Metanephros (tissue), 2 donors: ENCODE data around the gene RAB11FIP4. TPM values are rescaled to one million over a fixed set of nuclear protein-coding genes. Genes with fewer than 3 reads are reported as not detected.
A peak's percentile ranks its signal among the peaks of the same experiment; 100 is the strongest.

Experiments
- small RNA-seq: library from RNA; depleted of rRNA; stranded (forward); fragments of <200 nt; gene quantifications from one replicate; pipeline ENCODE3, GENCODE V24; 2014; ENCODE audit warnings: low replicate concordance
- total RNA-seq: library from RNA; depleted of rRNA; stranded (reverse); fragments of >200 nt; gene quantifications from one replicate; pipeline ENCODE4 v1.2.3, GENCODE V29; 2014

The RAB11FIP4 gene
- total RNA-seq = 15.4 TPM

GRCh38 chr17:31391496-31391949 lies at the start of gene RAB11FIP4:
Gene RAB11FIP4 (plus strand): TSS chr17:31391675. CDS start chr17:31391853, 178 bp downstream.

Small RNA genes within 50 kb of the gene (small RNA-seq; reads per million reads assigned to genes)
- gene MIR193A (1.9 reads per million, percentile 89 among the genes with 10 or more reads in this experiment), gene MIR4725 (not detected), gene RN7SL45P (not detected), gene RN7SL79P (not detected), gene RNU6ATAC7P (not detected)

Other genes starting within 250 kb of the RAB11FIP4 start
- gene OMG, start 94.4 kb upstream of the RAB11FIP4 start, total RNA-seq = not detected
- gene EVI2B, start 77.6 kb upstream of the RAB11FIP4 start, total RNA-seq = 3.3 TPM
- 3.4 TPM for gene EVI2A, start 70.1 kb upstream of the RAB11FIP4 start, total RNA-seq